Keratinocyte (primary cell): Measurements from ENCODE around the gene ZDHHC24.

Experiments used
- EZH2 ChIP-seq: IDR thresholded peaks from one replicate; pipeline ENCODE4 v1.6.1; 2012; ENCODE audit warnings: inconsistent platforms, mild to moderate bottlenecking, low read length, moderate library complexity
- TF ChIP-seq, protein P1 (sequence below), 3 experiments: IDR thresholded peaks in 1 of 3; conservative IDR thresholded peaks in 1 of 3; optimal IDR thresholded peaks in 1 of 3; 2 replicates in 2 of 3; 3 replicates in 1 of 3; pipeline versions ENCODE3 to v1.5.1; 2011; ENCODE audit warnings: low read length in 3 of 3, mild to moderate bottlenecking in 3 of 3, moderate library complexity in 2 of 3, control low read depth in 1 of 3, inconsistent platforms in 1 of 3; ENCODE audit not compliant: insufficient read depth in 2 of 3; ENCODE audit errors: extremely low read depth in 1 of 3

DNA sequence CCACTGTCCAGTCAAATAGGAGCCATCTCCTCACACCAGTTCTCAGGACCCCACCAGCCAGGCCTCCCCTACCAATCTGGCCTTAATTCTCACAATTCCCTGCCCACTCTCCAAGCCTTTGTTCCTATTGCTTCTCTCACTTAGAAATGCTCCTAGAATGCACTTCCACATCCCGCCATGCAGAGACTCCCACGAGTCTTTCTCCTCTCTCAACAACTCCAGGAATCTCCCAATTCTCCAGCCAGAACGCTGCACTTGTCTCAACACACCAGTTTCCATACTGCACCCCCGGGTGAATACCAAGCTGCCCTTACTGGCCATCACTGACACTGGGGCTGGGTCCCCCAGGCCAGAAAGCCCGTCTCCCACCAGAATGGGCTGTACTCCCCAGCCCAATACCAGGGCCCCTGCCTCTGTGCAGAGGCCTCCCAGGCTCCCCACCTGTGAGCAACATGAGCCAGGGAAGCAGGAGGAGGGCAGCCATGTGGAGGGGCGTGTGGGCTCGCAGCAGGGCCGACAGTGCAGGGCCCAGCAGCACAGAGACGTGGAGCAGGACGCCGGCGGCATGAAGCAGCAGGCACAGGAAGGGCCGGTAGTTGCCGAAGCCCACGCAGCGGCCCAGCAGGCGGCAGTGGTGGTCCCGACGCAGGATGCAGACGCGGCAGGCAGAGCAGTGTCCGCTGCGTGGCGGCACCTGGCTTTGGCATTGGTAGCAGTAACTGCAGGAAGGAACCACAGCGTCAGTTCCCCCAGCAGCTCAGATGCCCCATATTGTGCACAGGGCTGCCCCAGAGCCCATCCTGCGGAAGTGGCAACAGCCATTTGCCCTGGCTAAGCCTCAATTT, 2.4 kb downstream of the ZDHHC24 start:
- TF ChIP-seq, protein P1, sequence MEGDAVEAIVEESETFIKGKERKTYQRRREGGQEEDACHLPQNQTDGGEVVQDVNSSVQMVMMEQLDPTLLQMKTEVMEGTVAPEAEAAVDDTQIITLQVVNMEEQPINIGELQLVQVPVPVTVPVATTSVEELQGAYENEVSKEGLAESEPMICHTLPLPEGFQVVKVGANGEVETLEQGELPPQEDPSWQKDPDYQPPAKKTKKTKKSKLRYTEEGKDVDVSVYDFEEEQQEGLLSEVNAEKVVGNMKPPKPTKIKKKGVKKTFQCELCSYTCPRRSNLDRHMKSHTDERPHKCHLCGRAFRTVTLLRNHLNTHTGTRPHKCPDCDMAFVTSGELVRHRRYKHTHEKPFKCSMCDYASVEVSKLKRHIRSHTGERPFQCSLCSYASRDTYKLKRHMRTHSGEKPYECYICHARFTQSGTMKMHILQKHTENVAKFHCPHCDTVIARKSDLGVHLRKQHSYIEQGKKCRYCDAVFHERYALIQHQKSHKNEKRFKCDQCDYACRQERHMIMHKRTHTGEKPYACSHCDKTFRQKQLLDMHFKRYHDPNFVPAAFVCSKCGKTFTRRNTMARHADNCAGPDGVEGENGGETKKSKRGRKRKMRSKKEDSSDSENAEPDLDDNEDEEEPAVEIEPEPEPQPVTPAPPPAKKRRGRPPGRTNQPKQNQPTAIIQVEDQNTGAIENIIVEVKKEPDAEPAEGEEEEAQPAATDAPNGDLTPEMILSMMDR (optimal IDR thresholded peaks at IDR 0.05 in 1 of 3, IDR thresholded peaks at IDR 0.05 in 1 of 3, conservative IDR thresholded peaks at IDR 0.05 in 1 of 3; ENCODE audit: extremely low read depth in 1 of 3, insufficient read depth in 2 of 3, low read length in 3 of 3) = no peak
- no peak for TF ChIP-seq EZH2
